Measurements from ENCODE around the gene ITPR2.

- no peak for TF ChIP-seq TBP (IDR thresholded peaks at IDR 0.05; ENCODE audit: low read depth, low read length)
- no peak for TF ChIP-seq ZNF274 (IDR thresholded peaks at IDR 0.05; ENCODE audit: borderline replicate concordance, extremely low read depth, low read length)
- TF ChIP-seq CTCF (IDR thresholded peaks at IDR 0.05; ENCODE audit: control extremely low read depth in 1 of 3, insufficient read depth in 1 of 3, low read depth in 1 of 3, low read length in 3 of 3): no peak
- TF ChIP-seq POLR2AphosphoS5 (IDR thresholded peaks at IDR 0.05; ENCODE audit: low read depth, low read length): no peak
- TF ChIP-seq E2F6 (IDR thresholded peaks at IDR 0.05): no peak
- TF ChIP-seq POLR2A (IDR thresholded peaks at IDR 0.05; ENCODE audit: control extremely low read depth in 1 of 2, low read depth in 2 of 2, low read length in 2 of 2): no peak
- TF ChIP-seq EZH2 (IDR thresholded peaks at IDR 0.05; ENCODE audit: low read depth, low read length, severe bottlenecking): no peak
- TF ChIP-seq TAF1 (IDR thresholded peaks at IDR 0.05; ENCODE audit: low read depth, low read length): no peak
- no peak for TF ChIP-seq EP300 (IDR thresholded peaks at IDR 0.05; ENCODE audit: borderline replicate concordance in 1 of 2, low read depth in 2 of 2, low read length in 2 of 2)
Measured at GRCh38 chr12:26871985-26872384, 39.0 kb upstream of the ITPR2 start.
